Suprapubic skin (tissue), 3 donors: ENCODE measurements around the gene MAPK11.

Experiments used
- EP300 ChIP-seq: sonication (generic); formaldehyde crosslinking; IDR thresholded peaks from one replicate; pipeline ENCODE4 v1.6.1; 2017; ENCODE audit warnings: antibody characterized with exemption
- POLR2A ChIP-seq, 2 donors: fragments of 450-650 bp; IDR thresholded peaks; one replicate each; pipeline ENCODE4 v1.6.1; 2017; ENCODE audit warnings: antibody characterized with exemption in 2 of 2, mild to moderate bottlenecking in 2 of 2, moderate library complexity in 2 of 2
- TF ChIP-seq, protein P1 (sequence below), 2 donors: fragments of 200-600 bp in 1 of 2; fragments of 450-650 bp in 1 of 2; sonication (generic) in 1 of 2; IDR thresholded peaks; one replicate each; pipeline ENCODE4 v1.5.1; 2016 to 2019; ENCODE audit warnings: antibody characterized with exemption in 2 of 2, mild to moderate bottlenecking in 1 of 2, moderate library complexity in 1 of 2

DNA sequence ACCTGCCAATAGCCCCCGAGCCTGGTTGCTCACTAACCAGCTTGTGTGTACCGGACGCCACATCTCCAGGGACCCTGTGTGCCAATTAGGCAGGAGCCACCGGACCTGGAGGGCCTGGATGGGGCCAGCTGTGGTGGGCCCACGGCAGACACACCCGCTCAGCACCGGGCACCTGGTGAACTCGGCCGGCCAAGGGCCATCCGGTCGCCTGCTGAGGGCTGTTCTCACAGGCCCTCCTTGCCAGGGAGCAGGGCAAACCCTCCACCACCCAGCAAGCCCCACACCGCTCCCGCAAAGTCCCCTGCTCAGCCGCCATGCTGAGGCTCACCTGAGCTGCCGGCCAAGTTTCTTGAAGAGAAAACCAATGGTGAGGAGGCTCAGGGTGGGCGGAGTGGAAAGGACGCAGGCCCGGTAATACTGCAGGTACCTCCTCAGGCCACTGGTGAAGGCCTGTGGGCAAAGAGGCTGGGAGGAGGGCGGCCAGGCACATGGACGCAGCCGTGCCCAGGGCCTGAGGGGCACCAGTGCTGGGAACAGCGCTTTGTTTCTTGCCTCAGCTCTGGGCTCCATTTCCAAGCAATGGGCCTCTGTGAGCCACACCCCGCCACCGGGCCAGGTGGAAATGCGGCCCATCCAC, 42.5 kb downstream of the MAPK11 start:
- TF ChIP-seq, protein P1, sequence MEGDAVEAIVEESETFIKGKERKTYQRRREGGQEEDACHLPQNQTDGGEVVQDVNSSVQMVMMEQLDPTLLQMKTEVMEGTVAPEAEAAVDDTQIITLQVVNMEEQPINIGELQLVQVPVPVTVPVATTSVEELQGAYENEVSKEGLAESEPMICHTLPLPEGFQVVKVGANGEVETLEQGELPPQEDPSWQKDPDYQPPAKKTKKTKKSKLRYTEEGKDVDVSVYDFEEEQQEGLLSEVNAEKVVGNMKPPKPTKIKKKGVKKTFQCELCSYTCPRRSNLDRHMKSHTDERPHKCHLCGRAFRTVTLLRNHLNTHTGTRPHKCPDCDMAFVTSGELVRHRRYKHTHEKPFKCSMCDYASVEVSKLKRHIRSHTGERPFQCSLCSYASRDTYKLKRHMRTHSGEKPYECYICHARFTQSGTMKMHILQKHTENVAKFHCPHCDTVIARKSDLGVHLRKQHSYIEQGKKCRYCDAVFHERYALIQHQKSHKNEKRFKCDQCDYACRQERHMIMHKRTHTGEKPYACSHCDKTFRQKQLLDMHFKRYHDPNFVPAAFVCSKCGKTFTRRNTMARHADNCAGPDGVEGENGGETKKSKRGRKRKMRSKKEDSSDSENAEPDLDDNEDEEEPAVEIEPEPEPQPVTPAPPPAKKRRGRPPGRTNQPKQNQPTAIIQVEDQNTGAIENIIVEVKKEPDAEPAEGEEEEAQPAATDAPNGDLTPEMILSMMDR (IDR thresholded peaks at IDR 0.05): no peak
- TF ChIP-seq POLR2A (IDR thresholded peaks at IDR 0.05) (no peak), EP300 (no peak)
